GM18520 (cell line): ENCODE results near the gene WDR33.

Source experiments
- ATAC-seq: cut with Tn5 transposase; IDR thresholded peaks from one replicate; pipeline ENCODE4 v1.9.1; 2021; ENCODE audit not compliant: unreplicated experiment

WDR33 gene

DNA sequence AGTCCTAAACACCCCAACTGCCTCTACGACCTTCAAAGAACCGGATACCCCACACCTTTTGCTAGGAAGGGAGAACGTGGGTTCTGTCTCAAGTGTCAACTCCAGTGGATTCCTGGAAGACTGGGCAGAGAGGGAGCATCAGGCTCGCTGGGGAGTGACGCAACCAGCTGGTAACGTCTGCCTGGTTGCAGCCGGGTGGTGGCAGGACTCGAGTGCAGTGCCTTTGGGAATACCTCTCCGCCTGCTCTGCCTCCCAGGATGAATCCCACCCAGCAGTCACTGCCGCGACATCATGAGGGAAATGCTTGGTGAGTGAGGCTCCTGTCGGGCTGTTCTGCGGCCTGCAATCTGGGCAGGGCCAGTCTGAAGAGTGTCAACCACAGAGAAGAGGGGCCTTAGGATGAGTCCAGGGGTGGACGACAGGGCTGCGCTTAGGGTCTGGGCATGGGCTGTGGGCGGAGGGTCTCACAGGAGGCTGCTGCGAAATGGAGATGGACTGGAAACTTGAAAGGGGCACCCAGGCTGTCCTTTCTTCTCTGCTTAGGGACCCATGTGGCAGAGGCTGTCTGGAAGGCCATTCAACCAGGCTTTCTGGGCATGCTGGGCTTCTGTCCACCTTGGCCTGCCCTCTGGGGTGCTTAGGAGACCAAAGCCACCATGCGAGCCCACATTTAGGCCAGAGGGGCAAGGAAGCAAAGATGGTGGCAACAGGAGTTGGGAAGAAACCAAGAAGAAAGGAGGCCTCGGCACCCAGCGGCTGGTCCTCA lies 152.1 kb downstream of the WDR33 start:
- ATAC-seq, result no peak

DNA sequence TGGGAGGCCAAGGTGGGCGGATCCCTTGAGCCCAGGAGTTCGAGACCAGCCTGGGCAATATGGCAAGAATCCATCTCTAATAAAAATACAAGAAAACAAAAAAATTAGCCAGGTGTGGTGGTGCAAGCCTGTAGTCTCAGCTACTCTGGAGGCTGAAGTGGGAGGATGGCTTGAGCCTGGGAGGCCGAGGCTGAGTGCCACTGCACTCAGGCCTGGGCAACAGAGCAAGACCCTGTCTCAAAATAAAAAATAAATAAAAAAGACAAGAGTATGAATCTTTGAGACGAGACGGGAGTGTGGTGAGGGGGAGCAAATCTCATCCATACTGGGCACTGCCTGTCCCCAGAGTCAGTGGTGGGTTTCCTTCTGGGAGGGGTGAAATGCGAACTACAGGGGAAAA lies 152.8 kb downstream of the WDR33 start:
- ATAC-seq, result no peak

- ATAC-seq, result no peak
Measured at GRCh38 chr2:127657232-127657595, 153.8 kb downstream of the WDR33 start.

DNA sequence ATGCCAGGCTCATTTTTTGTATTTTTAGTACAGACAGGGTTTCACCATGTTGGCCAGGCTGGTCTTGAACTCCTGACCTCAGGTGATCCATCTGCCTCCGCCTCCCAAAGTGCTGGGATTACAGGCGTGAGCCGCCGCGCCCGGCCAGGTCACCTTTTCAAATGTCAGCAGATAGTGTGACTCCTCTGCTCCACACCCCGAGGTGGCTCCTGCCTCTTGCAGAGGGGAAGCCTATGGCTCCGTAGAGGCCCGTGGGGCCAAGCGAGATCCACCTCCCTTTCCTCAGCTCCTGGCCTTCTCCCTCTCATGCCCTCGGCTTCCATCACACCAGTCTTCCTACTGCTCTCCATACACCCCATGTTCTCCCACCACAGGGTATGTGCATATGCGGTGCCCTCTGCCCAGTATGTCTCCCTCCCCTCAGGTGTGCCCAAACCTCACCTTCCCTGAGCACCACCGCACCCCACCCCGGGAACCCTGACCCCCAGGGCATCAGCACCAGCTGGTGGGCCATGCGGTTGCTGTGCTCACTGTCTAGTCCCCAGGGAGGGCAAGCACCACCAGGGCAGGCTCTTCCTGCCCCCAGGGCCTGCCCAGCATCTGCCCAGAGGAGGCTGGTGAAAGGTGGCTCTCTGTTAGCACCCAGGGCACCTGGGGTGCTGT lies 154.3 kb downstream of the WDR33 start:
- no peak for ATAC-seq

GRCh38 chr2:127655209-127656073 lies 155.5 kb downstream of the WDR33 start:
- no peak for ATAC-seq

- ATAC-seq, result no peak
Measured at GRCh38 chr2:127654838-127655175, 156.2 kb downstream of the WDR33 start.

GRCh38 chr2:127654084-127654837 lies 156.7 kb downstream of the WDR33 start:
- no peak for ATAC-seq

- ATAC-seq, result no peak
Measured at GRCh38 chr2:127653421-127654083, 157.4 kb downstream of the WDR33 start.

DNA sequence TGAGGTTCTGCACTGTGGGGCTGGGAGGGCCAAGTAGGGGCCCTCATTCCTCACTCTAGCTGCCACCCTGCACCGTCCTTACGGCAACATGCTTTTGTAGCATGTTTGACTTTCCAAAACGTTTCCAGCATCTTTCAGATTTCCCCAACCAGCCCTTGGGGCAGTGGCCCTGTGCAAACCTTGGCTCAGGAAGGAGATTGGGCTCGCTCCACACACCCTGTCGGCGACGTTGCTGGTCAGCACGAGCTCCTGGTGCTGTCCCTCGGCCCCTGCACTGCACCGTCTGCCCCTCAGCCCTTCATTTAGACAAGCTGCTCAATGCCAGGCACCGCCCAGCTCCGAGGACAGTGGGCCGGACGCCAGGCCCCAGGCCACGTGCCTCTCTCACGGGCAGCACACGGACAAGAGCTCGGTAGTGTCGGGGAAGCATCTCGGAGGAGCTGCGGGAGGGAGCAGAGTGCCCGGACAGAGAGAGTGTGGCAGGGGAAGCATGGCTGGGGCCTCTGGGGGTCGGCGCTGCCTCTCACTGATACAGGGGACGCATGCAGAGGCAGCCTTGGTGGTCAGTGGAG lies 158.1 kb downstream of the WDR33 start:
- ATAC-seq, result no peak

DNA sequence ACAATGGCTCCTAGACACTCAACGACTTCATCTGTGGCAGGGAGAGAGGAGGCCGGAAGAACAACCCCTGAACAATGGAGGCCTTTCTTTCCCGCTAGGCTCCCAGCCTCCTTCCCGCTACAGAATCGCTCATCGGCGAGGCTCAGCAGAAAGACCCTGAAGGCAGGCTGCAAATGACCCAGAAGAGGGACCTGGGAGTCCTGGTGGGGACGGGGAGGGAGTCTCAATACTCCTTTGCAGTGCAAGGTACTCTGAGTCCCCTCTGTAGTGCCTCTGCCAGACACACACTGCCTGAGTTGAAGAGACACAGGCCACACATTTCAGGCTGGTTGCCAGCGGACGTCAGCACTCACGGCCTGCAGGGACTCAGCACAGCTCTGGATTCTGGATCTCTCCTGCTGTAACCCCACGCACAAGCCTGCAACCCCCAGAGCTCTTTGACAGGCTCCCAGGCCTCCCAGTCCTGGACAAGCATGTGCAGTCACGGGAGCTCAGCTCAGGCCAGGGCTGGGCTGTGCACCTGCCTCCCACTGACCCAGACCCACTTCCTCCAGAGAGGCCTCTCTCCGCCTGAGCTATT lies 158.9 kb downstream of the WDR33 start:
- ATAC-seq, result no peak

GRCh38 chr2:127651381-127651809 lies 159.6 kb downstream of the WDR33 start:
- ATAC-seq, result no peak
